CD14-positive monocyte (primary cell): Measurements from ENCODE around the gene NAP1L4. TPM values are rescaled to one million over a fixed set of nuclear protein-coding genes. Genes with fewer than 3 reads are reported as not detected.
A peak's percentile ranks its signal among the peaks of the same experiment; 100 is the strongest.

Experiments used
- DNase-seq, 3 donors: peaks; one replicate each; pipeline ENCODE4 v3.0.0-alpha.2; 2011 to 2022
- H2AFZ ChIP-seq: 2 replicates; pipeline ENCODE4 v1.6.0; 2012; ENCODE audit warnings: mild to moderate bottlenecking, low read depth, low read length, inconsistent platforms; ENCODE audit not compliant: insufficient read depth, poor library complexity, severe bottlenecking
- H3K27ac ChIP-seq, 2 donors: 1 replicate in 1 of 2; 2 replicates in 1 of 2; pipeline ENCODE4 v1.5.1; 2012 to 2013; ENCODE audit warnings: low read length in 2 of 2, control low read depth in 1 of 2, inconsistent platforms in 1 of 2, low read depth in 1 of 2, mild to moderate bottlenecking in 1 of 2
- H3K27me3 ChIP-seq, 2 donors: one replicate each; pipeline versions ENCODE4 v1.6.0 to v1.6.1; 2011 to 2013; ENCODE audit warnings: low read length in 2 of 2; ENCODE audit not compliant: control insufficient read depth in 2 of 2, insufficient read depth in 2 of 2
- H3K36me3 ChIP-seq, 2 donors: replicated peaks in 1 of 2; 1 replicate in 1 of 2; 2 replicates in 1 of 2; pipeline versions ENCODE4 v1.5.1 to v1.6.1; 2012 to 2013; ENCODE audit warnings: low read length in 2 of 2, control low read depth in 1 of 2, inconsistent platforms in 1 of 2, mild to moderate bottlenecking in 1 of 2; ENCODE audit not compliant: insufficient read depth in 2 of 2, control insufficient read depth in 1 of 2
- H3K4me1 ChIP-seq, 2 donors: 1 replicate in 1 of 2; 2 replicates in 1 of 2; pipeline versions ENCODE4 v1.5.1 to v1.6.1; 2012 to 2013; ENCODE audit warnings: low read length in 2 of 2, control low read depth in 1 of 2, inconsistent platforms in 1 of 2, mild to moderate bottlenecking in 1 of 2, moderate library complexity in 1 of 2; ENCODE audit not compliant: insufficient read depth in 2 of 2, control insufficient read depth in 1 of 2
- H3K4me2 ChIP-seq: replicated peaks from 2 replicates; pipeline ENCODE3; 2012; ENCODE audit warnings: low read length, moderate library complexity, mild to moderate bottlenecking; ENCODE audit not compliant: poor library complexity, severe bottlenecking; ENCODE audit errors: extremely low read depth
- H3K4me3 ChIP-seq, 3 experiments: fragments of 200-600 bp in 1 of 3; sonication (generic) in 1 of 3; replicated peaks in 1 of 3; 1 replicate in 2 of 3; 2 replicates in 1 of 3; pipeline ENCODE4 v1.5.1; 2011 to 2013; ENCODE audit warnings: low read length in 3 of 3, mild to moderate bottlenecking in 3 of 3, control low read depth in 2 of 3, low read depth in 2 of 3, inconsistent platforms in 1 of 3, moderate library complexity in 1 of 3
- H3K79me2 ChIP-seq: 2 replicates; pipeline ENCODE4 v1.6.0; 2012; ENCODE audit warnings: mild to moderate bottlenecking, control low read depth, inconsistent platforms, low read length, moderate library complexity; ENCODE audit not compliant: insufficient read depth
- H3K9ac ChIP-seq: 2 replicates; pipeline ENCODE4 v1.6.0; 2017; ENCODE audit warnings: low read length, mild to moderate bottlenecking; ENCODE audit not compliant: insufficient read depth, poor library complexity, severe bottlenecking
- H3K9me3 ChIP-seq, 2 donors: replicated peaks in 1 of 2; 1 replicate in 1 of 2; 2 replicates in 1 of 2; pipeline versions ENCODE4 v1.5.1 to v1.6.1; 2012 to 2013; ENCODE audit warnings: low read length in 2 of 2, control low read depth in 1 of 2; ENCODE audit not compliant: control insufficient read depth in 1 of 2, insufficient read depth in 1 of 2
- H4K20me1 ChIP-seq: 2 replicates; pipeline ENCODE4 v1.6.0; 2012; ENCODE audit warnings: mild to moderate bottlenecking, low read length, control low read depth, moderate library complexity; ENCODE audit not compliant: insufficient read depth
- H3K27ac Mint-ChIP-seq, 7 donors: one replicate each; pipeline ENCODE4 v1.8.0; 2020; ENCODE audit warnings: mild to moderate bottlenecking in 7 of 7, mixed read lengths in 7 of 7, moderate library complexity in 6 of 7, inconsistent platforms in 2 of 7
- H3K27me3 Mint-ChIP-seq, 3 donors: one replicate each; pipeline ENCODE4 v1.8.0; 2021 to 2022; ENCODE audit warnings: low read depth in 3 of 3, mild to moderate bottlenecking in 3 of 3, mixed read lengths in 3 of 3, moderate library complexity in 3 of 3, inconsistent platforms in 1 of 3
- H3K36me3 Mint-ChIP-seq, 2 donors: one replicate each; pipeline ENCODE4 v1.8.0; 2020; ENCODE audit warnings: mixed read lengths in 2 of 2, inconsistent platforms in 1 of 2, mild to moderate bottlenecking in 1 of 2
- H3K4me1 Mint-ChIP-seq: one replicate; pipeline ENCODE4 v1.8.0; 2020; ENCODE audit warnings: mild to moderate bottlenecking, mixed read lengths
- H3K4me3 Mint-ChIP-seq, 2 donors: one replicate each; pipeline ENCODE4 v1.8.0; 2020; ENCODE audit warnings: mild to moderate bottlenecking in 2 of 2, mixed read lengths in 2 of 2, moderate library complexity in 1 of 2
- H3K9me3 Mint-ChIP-seq, 7 donors: one replicate each; pipeline ENCODE4 v1.8.0; 2020 to 2022; ENCODE audit warnings: mixed read lengths in 7 of 7, mild to moderate bottlenecking in 6 of 7, moderate library complexity in 6 of 7, inconsistent platforms in 2 of 7
- WGBS: methylation state at CpG from one replicate; pipeline ENCODE4 v1.1.5; 2013; ENCODE audit warnings: missing lambda C conversion rate; ENCODE audit not compliant: insufficient coverage; 5-methylcytosine and 5-hydroxymethylcytosine counted together
- intact Hi-C, 2 donors: fragments of 100-400 bp; cut with micrococcal nuclease; formaldehyde crosslinking; loops; one replicate each; pipeline versions ENCODE4 v1.15.0 to v1.15.1; 2023
- polyA plus RNA-seq, 3 donors: library from polyadenylated mRNA; depleted of rRNA in 1 of 3; unstranded in 2 of 3; stranded (reverse) in 1 of 3; fragments of 300-500 nt in 2 of 3; fragments of >200 nt in 1 of 3; fragmentation: Illumina TruSeq in 2 of 3; gene quantifications; 1 replicate in 2 of 3; 2 replicates in 1 of 3; pipeline ENCODE4 v1.2.3, GENCODE V29; 2012 to 2021
- TF ChIP-seq, protein P1 (sequence below): fragments of 200-600 bp; IDR thresholded peaks from one replicate; pipeline ENCODE4 v1.8.0; 2022; ENCODE audit warnings: antibody characterized with exemption, mild to moderate bottlenecking

NAP1L4 gene
- polyA plus RNA-seq, 3 donors = 42.1 to 44.9 (median 44.9) TPM

- no peak overlapping the region for H2AFZ ChIP-seq
- peaks cover 17 to 30% (median 20%) of the 10 kb centered on the region in 3 donors for H3K27me3 Mint-ChIP-seq
- peaks cover 19% of the 10 kb centered on the region for H4K20me1 ChIP-seq
- no peaks in the 10 kb centered on the region for H3K79me2 ChIP-seq
- 68% methylated on average over 7 of the region's 12 CpGs for WGBS
- intact Hi-C loops = no loop called here
- TF ChIP-seq, protein P1, sequence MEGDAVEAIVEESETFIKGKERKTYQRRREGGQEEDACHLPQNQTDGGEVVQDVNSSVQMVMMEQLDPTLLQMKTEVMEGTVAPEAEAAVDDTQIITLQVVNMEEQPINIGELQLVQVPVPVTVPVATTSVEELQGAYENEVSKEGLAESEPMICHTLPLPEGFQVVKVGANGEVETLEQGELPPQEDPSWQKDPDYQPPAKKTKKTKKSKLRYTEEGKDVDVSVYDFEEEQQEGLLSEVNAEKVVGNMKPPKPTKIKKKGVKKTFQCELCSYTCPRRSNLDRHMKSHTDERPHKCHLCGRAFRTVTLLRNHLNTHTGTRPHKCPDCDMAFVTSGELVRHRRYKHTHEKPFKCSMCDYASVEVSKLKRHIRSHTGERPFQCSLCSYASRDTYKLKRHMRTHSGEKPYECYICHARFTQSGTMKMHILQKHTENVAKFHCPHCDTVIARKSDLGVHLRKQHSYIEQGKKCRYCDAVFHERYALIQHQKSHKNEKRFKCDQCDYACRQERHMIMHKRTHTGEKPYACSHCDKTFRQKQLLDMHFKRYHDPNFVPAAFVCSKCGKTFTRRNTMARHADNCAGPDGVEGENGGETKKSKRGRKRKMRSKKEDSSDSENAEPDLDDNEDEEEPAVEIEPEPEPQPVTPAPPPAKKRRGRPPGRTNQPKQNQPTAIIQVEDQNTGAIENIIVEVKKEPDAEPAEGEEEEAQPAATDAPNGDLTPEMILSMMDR = no peak
- no peaks in the 10 kb centered on the region for H3K4me1 ChIP-seq
- no peak overlapping the region for H3K4me3 ChIP-seq
- H3K9ac ChIP-seq = no peak overlapping the region
- H3K27ac Mint-ChIP-seq = peak overlapping the region in 1 of 7 donors; percentile 55
- peaks cover 15% of the 10 kb centered on the region for H3K4me1 Mint-ChIP-seq
- no peak overlapping the region for H3K27ac ChIP-seq
- H3K36me3 ChIP-seq = no peaks in the 10 kb centered on the region
- peaks cover 0 to 5% (median 2%) of the 10 kb centered on the region in 7 donors for H3K9me3 Mint-ChIP-seq
- no peak overlapping the region for H3K4me2 ChIP-seq
- H3K27me3 ChIP-seq = peaks cover 0 to 3% of the 10 kb centered on the region in 2 donors
- DNase-seq = no peak
- H3K9me3 ChIP-seq = no peaks in the 10 kb centered on the region
- H3K36me3 Mint-ChIP-seq = peaks cover 6 to 29% of the 10 kb centered on the region in 2 donors
- no peak overlapping the region for H3K4me3 Mint-ChIP-seq
Measured at GRCh38 chr11:2911785-2912391, 80.2 kb downstream of the NAP1L4 start.

DNA sequence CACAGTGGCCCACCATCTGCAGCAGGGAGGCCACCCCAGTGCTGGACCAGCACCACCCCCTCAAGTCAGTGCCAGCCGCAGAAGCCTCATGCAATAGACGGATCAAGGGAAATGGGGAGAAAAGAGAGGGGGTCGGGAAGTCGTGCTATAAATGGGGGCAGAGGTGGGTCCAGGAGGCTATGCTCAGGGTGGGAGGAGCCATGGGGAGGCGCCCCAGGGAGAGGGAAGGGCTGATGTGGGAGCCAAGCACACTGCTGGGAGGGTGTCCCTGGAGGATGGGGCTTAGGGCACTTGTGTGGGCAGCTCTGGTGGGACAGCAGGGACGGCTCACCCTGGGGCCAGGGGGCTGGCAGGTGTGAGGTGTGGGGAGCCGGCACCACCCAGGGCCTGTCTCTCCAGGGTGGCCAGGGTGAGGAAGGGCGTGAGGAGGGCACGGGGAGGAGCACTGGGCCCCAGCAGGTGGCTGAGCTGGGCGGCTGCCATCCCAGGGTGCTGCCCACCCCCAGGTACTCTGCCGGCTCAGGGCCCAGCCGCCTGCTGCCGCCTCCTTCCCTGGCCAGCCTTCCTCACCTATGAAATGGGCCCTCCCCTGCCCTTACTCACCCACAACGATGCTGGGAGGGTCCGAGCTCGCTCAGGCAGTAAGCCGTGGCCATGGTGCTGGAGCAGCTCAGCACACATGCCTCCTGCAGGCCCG, 80.9 kb downstream of the NAP1L4 start:
- Mint-ChIP-seq H3K4me3 (no peak overlapping the region), H3K27me3 (peaks cover 17 to 32% (median 20%) of the 10 kb centered on the region in 3 donors), H3K4me1 (peaks cover 15% of the 10 kb centered on the region), H3K9me3 (peaks cover 0 to 7% (median 4%) of the 10 kb centered on the region in 7 donors), H3K27ac (no peak overlapping the region), H3K36me3 (peaks cover 6 to 35% of the 10 kb centered on the region in 2 donors)
- Histone ChIP-seq H2AFZ (no peak overlapping the region), H3K9ac (no peak overlapping the region), H3K4me1 (no peaks in the 10 kb centered on the region), H3K4me3 (no peak overlapping the region), H3K27ac (no peak overlapping the region), H3K4me2 (no peak overlapping the region), H3K36me3 (no peaks in the 10 kb centered on the region), H3K9me3 (no peaks in the 10 kb centered on the region), H3K79me2 (no peaks in the 10 kb centered on the region), H3K27me3 (peaks cover 0 to 3% of the 10 kb centered on the region in 2 donors), H4K20me1 (peaks cover 19% of the 10 kb centered on the region)
- TF ChIP-seq, protein P1 = no peak
- intact Hi-C loops = no loop called here
- DNase-seq = no peak
- WGBS = 96% methylated on average over 16 of the region's 18 CpGs
